ENCODE results near the gene LARGE2.

LARGE2 gene

GRCh38 chr11:45904309-45904915 is 18.0 kb upstream of the LARGE2 start:
- TF ChIP-seq POLR2AphosphoS5 (IDR thresholded peaks at IDR 0.05; ENCODE audit: low read depth, low read length): no peak
- no peak for TF ChIP-seq SIN3A (IDR thresholded peaks at IDR 0.05; ENCODE audit: borderline replicate concordance, insufficient read depth, low read length)
- no peak for TF ChIP-seq REST (IDR thresholded peaks at IDR 0.05; ENCODE audit: insufficient read depth in 1 of 2, low read depth in 2 of 2, low read length in 2 of 2)
- TF ChIP-seq FOXP2 (optimal IDR thresholded peaks at IDR 0.05; ENCODE audit: borderline replicate concordance, extremely low read depth, extremely low read length, insufficient read depth): no peak
- no peak for TF ChIP-seq TAF1 (IDR thresholded peaks at IDR 0.05; ENCODE audit: borderline replicate concordance, insufficient read depth, low read length)

GRCh38 chr11:45905095-45905494 is 17.4 kb upstream of the LARGE2 start:
- no peak for TF ChIP-seq REST (IDR thresholded peaks at IDR 0.05; ENCODE audit: insufficient read depth in 1 of 2, low read depth in 2 of 2, low read length in 2 of 2)
- no peak for TF ChIP-seq FOXP2 (optimal IDR thresholded peaks at IDR 0.05; ENCODE audit: borderline replicate concordance, extremely low read depth, extremely low read length, insufficient read depth)
- TF ChIP-seq POLR2AphosphoS5 (IDR thresholded peaks at IDR 0.05; ENCODE audit: low read depth, low read length): no peak
- TF ChIP-seq TAF1 (IDR thresholded peaks at IDR 0.05; ENCODE audit: borderline replicate concordance, insufficient read depth, low read length): no peak
- no peak for TF ChIP-seq SIN3A (IDR thresholded peaks at IDR 0.05; ENCODE audit: borderline replicate concordance, insufficient read depth, low read length)

- TF ChIP-seq FOXP2 (optimal IDR thresholded peaks at IDR 0.05; ENCODE audit: borderline replicate concordance, extremely low read depth, extremely low read length, insufficient read depth) (no peak), SIN3A (IDR thresholded peaks at IDR 0.05; ENCODE audit: borderline replicate concordance, insufficient read depth, low read length) (no peak), POLR2AphosphoS5 (IDR thresholded peaks at IDR 0.05; ENCODE audit: low read depth, low read length) (no peak), TAF1 (IDR thresholded peaks at IDR 0.05; ENCODE audit: borderline replicate concordance, insufficient read depth, low read length) (no peak), REST (IDR thresholded peaks at IDR 0.05; ENCODE audit: insufficient read depth in 1 of 2, low read depth in 2 of 2, low read length in 2 of 2) (no peak)
These were observed 16.3 kb upstream of the LARGE2 start for GRCh38 chr11:45906096-45906682.

GRCh38 chr11:45906965-45907611 is 15.4 kb upstream of the LARGE2 start, which contains the start of gene FREY1:
Gene FREY1 (minus strand): TSS chr11:45907271. CDS start chr11:45907245, 26 bp downstream.
- TF ChIP-seq REST (IDR thresholded peaks at IDR 0.05; ENCODE audit: insufficient read depth in 1 of 2, low read depth in 2 of 2, low read length in 2 of 2): no peak
- TF ChIP-seq TAF1 (IDR thresholded peaks at IDR 0.05; ENCODE audit: borderline replicate concordance, insufficient read depth, low read length): no peak
- TF ChIP-seq POLR2AphosphoS5 (IDR thresholded peaks at IDR 0.05; ENCODE audit: low read depth, low read length): no peak
- no peak for TF ChIP-seq SIN3A (IDR thresholded peaks at IDR 0.05; ENCODE audit: borderline replicate concordance, insufficient read depth, low read length)
- TF ChIP-seq FOXP2 (optimal IDR thresholded peaks at IDR 0.05; ENCODE audit: borderline replicate concordance, extremely low read depth, extremely low read length, insufficient read depth): no peak

Data from PFSK-1 (cell line).